ENCODE measurements around the gene FBRSL1.

DNA sequence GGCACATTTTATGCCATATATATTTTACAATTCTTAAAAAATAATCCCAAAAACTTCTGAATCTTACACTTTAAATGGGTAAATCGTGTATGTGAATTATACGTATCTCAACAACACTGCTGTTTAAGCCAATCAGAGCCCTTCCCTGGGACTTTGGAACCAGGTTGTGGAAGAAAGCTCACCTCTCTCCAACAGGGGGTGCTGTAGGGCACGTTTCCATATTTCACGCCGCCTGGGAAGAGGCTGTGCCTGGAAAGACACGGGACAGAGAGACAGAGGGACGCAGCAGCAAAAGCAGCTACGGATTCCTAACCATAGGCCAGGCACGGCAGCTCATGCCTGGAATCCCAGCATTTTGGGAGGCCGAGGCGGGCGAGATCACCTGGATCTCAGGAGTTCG, 29.4 kb upstream of the FBRSL1 start:
- TF ChIP-seq CTCF (IDR thresholded peaks at IDR 0.05 in 8 of 11, conservative IDR thresholded peaks at IDR 0.05 in 3 of 11) (peak in 7 of 11 experiments; percentile 9 to 44 (median 23)), POLR2A (IDR thresholded peaks at IDR 0.05) (no peak), POLR2AphosphoS5 (IDR thresholded peaks at IDR 0.05) (no peak)
